ENCODE measurements around the gene ITGA3. TPM values are rescaled to one million over a fixed set of nuclear protein-coding genes. Genes with fewer than 3 reads are reported as not detected.

Gene ITGA3
- total RNA-seq, 1 experiment from 2014 or later, result 392 TPM

GRCh38 chr17:50009282-50009681 lies 46.6 kb upstream of the ITGA3 start (continued):
- TF ChIP-seq ZBTB33 (IDR thresholded peaks at IDR 0.05; ENCODE audit: extremely low read depth, insufficient replicate concordance, low read length), result no peak

GRCh38 chr17:50013079-50013478 lies 42.8 kb upstream of the ITGA3 start:
- BruUV-seq (replicated peaks), result no TSS peak
- Histone ChIP-seq H3K4me1 (ENCODE audit: control insufficient read depth in 1 of 2, insufficient read depth in 2 of 2, low read length in 2 of 2) (no peaks in the 10 kb centered on the region), H3K9ac (ENCODE audit: low read length) (no peak overlapping the region), H3K9me3 (ENCODE audit: control insufficient read depth in 1 of 2, insufficient read depth in 1 of 2, low read depth in 1 of 2, low read length in 2 of 2) (peaks cover 18 to 24% of the 10 kb centered on the region in 2 experiments; a peak in 3 of 4 replicates), H4K20me1 (ENCODE audit: insufficient read depth) (no peaks in the 10 kb centered on the region), H3K27me3 (ENCODE audit: insufficient read depth, low read length) (no peaks in the 10 kb centered on the region), H2AFZ (ENCODE audit: low read depth, low read length, poor library complexity, severe bottlenecking) (no peak overlapping the region), H3K27ac (ENCODE audit: low read depth, low read length) (no peak overlapping the region), H3K4me3 (replicated peaks in 1 of 2; ENCODE audit: low read depth in 1 of 2, low read length in 2 of 2) (no peak overlapping the region), H3K36me3 (ENCODE audit: control insufficient read depth in 1 of 2, insufficient read depth in 2 of 2, low read length in 2 of 2) (no peaks in the 10 kb centered on the region), H3K79me2 (ENCODE audit: insufficient read depth, low read length) (no peaks in the 10 kb centered on the region), H3K9me2 (ENCODE audit: insufficient read depth) (no peaks in the 10 kb centered on the region), H3K4me2 (ENCODE audit: low read length) (no peak overlapping the region)
- CTCF ChIA-PET, result no interaction called here
- RAD21 ChIA-PET (ENCODE audit: low non-redundant PET in 1 of 2, low total read pairs in 2 of 2, uncharacterized antibody in 2 of 2, unreplicated experiment in 2 of 2), result no interaction called here
- DNase-seq (ENCODE audit: low read depth, low spot score) (no peak), ATAC-seq (no peak)
- intact Hi-C loops (cut with micrococcal nuclease), result no loop called here
- POLR2A ChIA-PET, result no interaction called here
- no peak for TF ChIP-seq EGR1 (IDR thresholded peaks at IDR 0.05; ENCODE audit: low read depth)
- no peak for TF ChIP-seq ZBTB33 (IDR thresholded peaks at IDR 0.05; ENCODE audit: extremely low read depth, insufficient replicate concordance, low read length)
- no peak for TF ChIP-seq ELF1 (IDR thresholded peaks at IDR 0.05; ENCODE audit: borderline replicate concordance, low read depth)
- TF ChIP-seq ZFX (IDR thresholded peaks at IDR 0.05), result no peak
- no peak for TF ChIP-seq ZNF274 (IDR thresholded peaks at IDR 0.05; ENCODE audit: low read depth, low read length)
- TF ChIP-seq MAX (IDR thresholded peaks at IDR 0.05), result no peak
- no peak for TF ChIP-seq SP1 (IDR thresholded peaks at IDR 0.05; ENCODE audit: low read depth)
- no peak for TF ChIP-seq CEBPB (IDR thresholded peaks at IDR 0.05; ENCODE audit: low read depth)
- TF ChIP-seq YY1 (IDR thresholded peaks at IDR 0.05; ENCODE audit: extremely low read depth, insufficient replicate concordance, low read depth, low read length), result no peak
- TF ChIP-seq JUND (IDR thresholded peaks at IDR 0.05), result no peak
- TF ChIP-seq POLR2A (IDR thresholded peaks at IDR 0.05; ENCODE audit: borderline replicate concordance, extremely low read depth, insufficient read depth, insufficient read length), result no peak
- TF ChIP-seq SRF (IDR thresholded peaks at IDR 0.05; ENCODE audit: low read depth), result no peak
- no peak for TF ChIP-seq CTCF (IDR thresholded peaks at IDR 0.05 in 2 of 3, conservative IDR thresholded peaks at IDR 0.05 in 1 of 3; ENCODE audit: borderline replicate concordance in 1 of 3, insufficient read depth in 1 of 3, low read depth in 2 of 3, low read length in 2 of 3)
- no peak for TF ChIP-seq SIN3A (IDR thresholded peaks at IDR 0.05; ENCODE audit: low read depth)
- TF ChIP-seq POLR2AphosphoS5 (IDR thresholded peaks at IDR 0.05; ENCODE audit: low read depth, low read length), result no peak
- TF ChIP-seq TCF7L2 (IDR thresholded peaks at IDR 0.05; ENCODE audit: borderline replicate concordance, extremely low read depth, insufficient read depth, insufficient read length), result no peak
- TF ChIP-seq EZH2 (IDR thresholded peaks at IDR 0.05), result no peak
